Measurements from ENCODE around the gene SUSD4.
"Not testable (repeated sequence)": the region's sequence is repeated elsewhere in the genome, so short reads cannot be mapped to it uniquely, and the experiment has no call there.

Gene SUSD4, protein sequence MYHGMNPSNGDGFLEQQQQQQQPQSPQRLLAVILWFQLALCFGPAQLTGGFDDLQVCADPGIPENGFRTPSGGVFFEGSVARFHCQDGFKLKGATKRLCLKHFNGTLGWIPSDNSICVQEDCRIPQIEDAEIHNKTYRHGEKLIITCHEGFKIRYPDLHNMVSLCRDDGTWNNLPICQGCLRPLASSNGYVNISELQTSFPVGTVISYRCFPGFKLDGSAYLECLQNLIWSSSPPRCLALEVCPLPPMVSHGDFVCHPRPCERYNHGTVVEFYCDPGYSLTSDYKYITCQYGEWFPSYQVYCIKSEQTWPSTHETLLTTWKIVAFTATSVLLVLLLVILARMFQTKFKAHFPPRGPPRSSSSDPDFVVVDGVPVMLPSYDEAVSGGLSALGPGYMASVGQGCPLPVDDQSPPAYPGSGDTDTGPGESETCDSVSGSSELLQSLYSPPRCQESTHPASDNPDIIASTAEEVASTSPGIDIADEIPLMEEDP

DNA sequence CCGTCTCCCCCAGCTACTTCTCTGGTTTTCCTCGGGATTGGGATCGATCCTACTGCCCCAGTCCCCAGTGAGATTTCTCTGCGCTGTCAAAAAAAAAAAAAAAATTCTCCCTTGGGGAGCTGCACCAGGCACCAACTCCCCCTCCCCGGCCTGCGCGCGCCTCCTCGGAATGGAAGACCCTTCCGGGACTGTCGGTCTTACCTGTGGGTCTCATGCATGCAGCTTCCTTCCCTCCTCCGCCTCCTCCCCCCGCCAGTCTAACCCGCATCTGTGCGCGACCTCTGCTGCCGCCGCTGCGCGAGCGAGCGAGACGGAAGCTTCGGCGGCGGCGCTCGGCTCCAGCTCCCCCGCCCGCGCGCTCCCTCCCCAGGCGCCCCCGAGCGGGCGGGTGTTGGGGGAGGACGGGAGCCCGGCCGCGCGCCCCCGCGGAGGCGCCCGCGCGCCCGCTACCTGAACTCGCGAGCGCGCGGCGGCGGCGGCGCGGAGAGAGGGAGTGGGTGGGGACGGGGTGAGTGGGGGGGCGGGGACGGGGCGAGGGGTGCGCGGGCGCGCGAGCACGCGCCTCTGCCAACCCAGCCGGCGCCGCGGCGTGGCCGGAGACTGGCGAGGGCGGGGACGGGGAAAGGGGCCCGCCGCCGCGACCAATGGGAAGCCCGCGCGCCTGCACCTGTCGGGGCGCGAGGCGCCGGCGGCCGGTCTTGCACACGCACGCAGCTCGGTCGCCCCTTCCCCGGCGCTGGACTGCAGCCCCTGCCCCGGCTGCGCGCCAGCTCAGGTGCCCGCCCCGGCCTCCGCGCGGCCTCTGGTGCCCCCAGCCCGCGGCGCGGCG lies at the start of gene SUSD4:
SUSD4 (minus strand) TSS at position 321 of the 829 bp plus-strand sequence. CDS start 751 bp downstream, outside the sequence.
- DNase-seq = peak; percentile 38 to 49

DNA sequence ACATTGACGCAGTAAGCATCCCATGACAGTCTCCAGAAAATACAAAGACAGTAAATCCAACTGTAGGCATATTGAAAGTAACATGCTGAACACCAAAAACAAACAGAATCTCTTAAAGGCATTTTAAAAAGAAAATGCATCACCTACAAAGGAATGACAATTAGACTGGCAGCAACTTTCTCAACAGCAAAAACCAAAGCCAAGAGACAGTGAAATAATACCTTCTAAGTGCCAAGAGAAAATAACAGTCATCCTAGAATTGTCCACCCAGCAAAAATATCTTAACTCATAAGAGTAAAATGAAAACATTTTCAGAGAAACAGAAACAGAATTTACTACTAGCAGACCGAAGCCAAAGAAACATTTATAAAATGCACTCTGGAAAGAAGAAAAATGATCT lies 49.2 kb upstream of the SUSD4 start:
- DNase-seq = no peak

DNA sequence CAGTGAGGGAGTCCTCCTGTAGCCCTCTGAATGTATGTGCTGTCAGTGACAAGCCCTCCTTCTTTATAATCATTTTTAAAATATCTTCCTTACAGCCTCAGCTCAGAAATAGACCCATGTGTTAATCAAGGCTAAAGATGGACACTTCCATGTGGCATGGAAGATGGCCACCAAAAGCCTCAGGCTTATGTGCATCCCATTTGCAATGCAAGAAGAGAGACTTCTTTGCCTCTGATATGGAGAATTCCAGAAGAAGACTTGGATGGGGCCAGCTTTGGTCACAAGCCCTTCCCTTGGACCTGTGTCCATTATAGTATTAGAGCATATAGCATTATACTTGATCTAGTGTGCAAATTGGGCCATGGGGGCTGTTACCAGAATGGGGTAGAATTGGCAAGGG lies 47.7 kb upstream of the SUSD4 start:
- DNase-seq = no peak

DNA sequence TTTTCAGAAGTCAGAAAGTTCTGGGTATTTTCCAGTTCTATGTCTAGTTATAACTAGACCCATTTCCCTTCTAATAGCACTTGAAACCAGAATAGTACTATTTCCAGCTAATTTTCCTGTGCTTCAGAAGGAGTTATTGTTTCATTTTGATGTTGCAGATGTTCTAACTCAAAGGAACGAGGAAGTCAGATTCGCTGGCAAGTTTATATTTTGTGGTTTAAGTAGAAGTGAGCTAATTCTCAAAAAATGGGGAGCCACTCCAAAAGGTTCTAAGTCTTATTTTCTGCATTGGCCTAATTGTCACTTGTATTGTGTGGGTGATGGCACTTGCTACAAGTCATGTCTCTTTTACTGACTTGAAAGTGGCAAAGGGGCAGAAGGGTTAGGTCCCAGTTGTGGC lies 47.3 kb upstream of the SUSD4 start:
- DNase-seq = no peak

DNA sequence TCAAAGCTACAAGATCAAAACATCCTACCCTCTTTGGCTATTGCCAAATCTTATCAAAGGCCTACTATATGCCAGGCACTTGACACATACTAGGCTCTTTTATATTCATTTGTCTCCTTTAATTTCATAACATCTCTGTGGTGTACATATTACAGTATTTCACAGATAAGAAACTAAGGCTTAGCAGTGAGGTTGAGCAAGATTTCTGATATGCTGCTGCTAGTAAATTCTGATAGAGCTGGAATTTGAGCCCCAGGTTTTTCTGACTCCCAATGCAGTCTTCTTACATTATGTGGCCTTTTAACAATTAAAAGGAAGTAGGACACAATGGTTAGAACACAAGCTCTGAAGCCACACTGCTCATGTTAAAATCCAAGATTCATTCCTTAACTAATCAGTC lies 46.1 kb upstream of the SUSD4 start:
- DNase-seq = no peak

DNA sequence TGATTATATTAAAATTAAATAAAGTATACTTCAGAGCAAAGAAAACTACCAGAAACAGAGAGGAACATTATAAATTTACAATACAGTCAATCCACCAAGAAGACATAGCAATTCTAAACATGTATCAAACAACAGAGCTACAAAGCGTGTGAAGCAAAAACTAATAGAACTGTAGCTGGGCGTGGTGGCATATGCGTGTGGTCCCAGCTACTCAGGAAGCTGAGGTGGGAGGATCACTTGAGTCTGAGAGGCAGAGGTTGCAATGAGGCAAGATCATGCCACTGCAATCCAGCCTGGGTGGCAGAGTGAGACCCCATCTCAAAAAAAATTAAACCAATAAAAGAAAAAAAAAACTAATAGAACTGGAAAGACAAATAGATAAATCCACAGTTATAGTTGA lies 41.5 kb upstream of the SUSD4 start:
- no peak for DNase-seq

DNA sequence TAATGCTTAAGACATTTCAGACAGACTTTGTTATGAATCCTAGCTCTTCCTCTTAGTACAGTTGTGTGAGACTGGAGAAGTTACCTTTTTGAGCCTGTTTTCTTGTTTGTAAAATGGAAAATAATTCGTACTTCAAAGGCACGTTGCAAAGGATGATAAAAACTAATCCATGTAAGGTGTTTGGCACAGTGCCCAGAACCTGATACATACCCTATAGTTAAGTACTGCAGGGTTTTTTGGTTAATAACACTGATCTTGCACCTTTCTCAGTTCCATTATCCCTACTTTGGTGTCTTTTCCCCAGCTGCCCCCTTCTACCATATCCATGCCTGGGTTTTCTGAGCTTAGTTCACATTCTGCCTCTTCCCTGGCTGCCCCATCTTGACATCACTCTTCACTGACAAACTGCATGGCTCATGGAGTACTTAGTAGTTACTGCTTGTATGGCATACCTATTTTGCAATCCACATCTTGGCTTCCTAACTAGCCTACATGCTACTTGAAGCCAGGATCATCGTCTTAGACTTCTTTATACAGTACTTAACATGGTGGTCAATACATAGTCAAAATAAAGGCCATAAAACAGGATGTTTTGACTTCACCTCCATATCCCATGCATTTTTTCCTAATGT lies 39.3 kb upstream of the SUSD4 start:
- DNase-seq = no peak

DNA sequence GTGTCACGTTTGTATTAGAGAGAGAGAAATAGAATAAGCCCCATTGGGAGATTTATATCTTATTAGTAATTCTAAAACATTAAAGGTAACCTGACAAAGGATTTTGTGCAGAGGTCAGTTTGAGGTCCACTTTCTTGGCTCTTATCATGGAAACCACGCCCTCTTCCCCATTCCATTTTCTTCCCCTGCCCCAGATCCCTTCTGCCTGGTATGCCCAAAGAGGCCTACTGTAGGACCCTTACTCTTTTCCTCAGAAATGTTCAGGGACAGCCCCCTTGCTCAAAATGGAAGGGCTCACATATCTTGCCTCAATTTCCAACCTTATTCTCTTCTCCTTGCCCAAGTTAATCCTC lies 38.8 kb upstream of the SUSD4 start:
- DNase-seq = no peak

DNA sequence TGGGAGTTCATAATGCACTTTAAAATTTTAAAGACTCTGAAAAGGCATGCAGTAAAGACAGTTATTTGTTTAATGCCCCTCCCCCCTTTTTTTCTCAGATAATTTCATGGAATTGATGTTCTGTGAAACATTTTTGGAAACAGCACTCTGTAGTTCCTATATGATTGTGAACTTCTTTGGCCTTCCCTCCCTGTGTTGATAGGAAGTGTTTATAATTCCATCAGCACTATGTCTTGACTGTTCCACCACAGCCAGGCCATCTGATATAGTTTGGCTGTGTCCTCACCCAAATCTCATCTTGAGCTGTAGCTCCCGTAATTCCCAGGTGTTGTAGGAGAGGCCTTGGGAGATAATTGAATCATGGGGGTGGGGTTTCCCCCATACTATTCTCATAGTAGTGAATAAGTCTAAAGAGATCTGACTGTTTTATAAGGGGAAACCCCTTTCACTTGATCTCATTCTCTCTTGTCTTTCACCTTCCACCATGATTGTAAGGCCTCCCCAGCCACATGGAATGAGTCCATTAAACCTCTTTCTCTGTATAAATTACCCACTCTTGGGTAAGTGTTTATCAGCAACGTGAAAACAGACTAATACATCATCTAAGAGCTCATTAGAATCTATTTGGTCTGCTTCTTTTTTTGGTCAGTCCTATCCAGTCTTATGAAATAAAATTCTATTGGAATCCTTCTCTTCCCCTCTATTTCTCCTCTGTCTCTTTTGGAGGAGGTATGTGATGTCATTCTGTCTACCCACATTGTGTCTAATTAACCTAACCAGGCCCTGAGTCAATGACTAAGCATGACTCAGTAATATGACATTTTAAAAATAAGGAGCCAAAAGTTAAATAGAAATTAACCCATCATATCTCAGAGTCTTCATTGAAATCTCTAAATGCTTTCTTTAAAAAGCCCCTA lies 38.2 kb upstream of the SUSD4 start:
- DNase-seq = no peak

DNA sequence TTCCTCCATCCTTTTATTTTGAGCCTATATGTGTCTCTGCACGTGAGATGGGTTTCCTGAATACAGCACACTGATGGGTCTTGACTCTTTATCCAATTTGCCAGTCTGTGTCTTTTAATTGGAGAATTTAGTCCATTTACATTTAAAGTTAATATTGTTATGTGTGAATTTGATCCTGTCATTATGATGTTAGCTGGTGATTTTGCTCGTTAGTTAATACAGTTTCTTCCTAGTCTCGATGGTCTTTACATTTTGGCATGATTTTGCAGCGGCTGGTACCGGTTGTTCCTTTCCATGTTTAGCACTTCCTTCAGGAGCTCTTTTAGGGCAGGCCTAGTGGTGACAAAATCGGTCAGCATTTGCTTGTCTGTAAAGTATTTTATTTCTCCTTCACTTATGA lies 35.4 kb upstream of the SUSD4 start:
- not testable (repeated sequence) for DNase-seq

DNA sequence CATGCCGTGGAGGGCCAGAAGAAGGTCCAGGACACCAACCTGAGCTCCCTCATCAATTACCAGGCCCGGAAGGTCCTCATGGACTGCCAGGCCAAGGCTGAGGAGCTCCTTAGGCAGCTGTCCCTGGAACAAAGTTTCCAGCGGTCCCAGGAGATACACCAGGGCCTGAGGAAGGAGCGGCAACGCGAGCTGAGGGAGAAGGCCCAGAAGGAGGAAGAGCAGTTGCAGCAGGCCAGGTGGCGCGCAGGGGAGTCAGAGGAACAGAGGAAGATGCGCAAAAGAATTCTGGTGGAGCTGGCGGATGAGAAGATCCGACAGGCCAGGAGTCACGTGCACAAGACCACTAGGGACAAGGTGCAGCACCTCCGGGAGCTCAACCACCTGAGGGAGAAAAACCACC lies 30.7 kb upstream of the SUSD4 start:
- no peak for DNase-seq

DNA sequence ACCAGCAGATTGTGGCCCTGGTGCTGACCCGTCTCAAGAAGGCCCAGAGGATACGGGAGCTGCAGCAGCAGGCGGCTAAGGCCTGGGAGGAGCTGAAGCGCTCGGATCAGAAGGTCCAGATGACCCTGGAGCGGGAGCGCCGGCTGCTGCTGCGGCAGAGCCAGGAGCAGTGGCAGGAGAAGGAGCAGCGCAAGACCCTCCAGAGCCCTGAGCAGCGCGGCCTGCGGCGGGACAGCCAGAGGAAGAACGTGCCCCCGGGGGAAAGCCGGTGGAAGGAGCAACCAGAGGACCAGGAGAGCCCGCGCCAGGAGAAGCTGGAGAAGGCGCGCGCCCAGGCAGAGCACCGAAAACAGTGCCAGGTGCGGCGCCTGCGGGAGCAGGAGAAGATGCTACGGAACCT lies 30.3 kb upstream of the SUSD4 start:
- no peak for DNase-seq

DNA sequence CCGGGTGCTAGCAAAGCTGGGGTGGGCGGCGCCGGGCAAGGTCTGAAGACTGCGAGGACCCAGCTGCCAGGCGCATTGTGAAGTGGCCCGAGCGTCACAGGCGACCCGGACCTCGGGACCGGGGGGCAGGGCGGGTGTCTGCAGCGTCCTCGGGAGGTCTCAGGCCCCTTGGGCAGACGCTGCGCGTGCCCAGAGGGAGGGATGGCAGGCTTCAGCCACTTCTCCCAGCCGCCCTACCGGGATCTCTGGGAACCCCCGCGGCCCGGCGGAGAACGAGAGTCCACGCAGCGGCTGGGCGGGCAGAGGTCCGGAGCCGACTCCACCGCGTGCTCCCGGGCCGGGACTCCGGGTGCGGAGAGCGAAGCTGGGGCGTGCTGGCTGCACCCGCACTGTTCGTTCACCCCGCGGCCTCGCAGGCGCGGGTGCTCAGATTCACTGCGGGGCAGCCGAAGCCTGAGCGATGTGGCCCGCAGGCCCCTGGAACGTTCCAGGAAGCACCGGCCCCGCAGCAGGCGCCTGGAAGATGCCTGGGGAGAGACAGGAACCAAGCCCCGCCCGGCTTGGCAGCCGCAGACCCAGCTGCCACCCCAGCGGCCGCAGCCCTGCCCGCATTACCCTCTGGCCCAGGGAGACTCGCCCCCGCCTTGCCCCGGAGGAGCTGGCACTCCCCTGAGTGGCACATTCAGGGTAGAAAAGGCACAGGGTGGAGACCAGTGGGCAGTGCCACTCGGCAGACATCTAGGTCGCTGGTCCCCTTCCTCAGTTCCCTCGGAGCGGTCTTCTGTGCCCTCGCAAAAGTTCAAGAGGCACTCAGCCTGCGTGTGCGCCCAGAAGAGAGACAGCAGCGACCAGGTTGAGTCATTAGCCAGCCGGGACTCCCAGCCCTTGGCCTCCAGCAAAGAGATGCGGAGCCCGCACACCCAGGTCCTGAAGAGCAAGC lies 29.6 kb upstream of the SUSD4 start, which contains the start of gene CCDC185:
CCDC185 (plus strand) TSS at position 141 of the 940 bp plus-strand sequence; CDS start at position 202, 61 bp downstream.
- DNase-seq = no peak

DNA sequence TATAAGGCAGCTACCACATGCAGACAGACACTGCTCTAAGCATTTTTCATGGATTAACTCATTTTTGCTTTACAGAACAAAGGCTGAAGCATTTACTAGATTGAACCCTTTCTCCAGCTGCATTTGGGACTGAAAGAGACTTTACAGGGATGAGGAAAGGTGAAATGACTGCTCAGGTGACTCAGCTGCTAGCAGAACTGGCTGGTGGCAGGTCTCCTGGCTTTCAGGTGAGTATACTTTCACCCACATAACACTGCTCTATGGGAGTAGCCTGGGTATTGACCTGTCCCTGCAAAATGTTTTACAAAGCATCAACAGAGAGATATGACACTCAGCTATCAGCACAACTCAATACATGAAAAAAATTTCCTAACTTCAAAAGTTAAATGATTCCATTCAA lies 26.6 kb upstream of the SUSD4 start:
- no peak for DNase-seq

DNA sequence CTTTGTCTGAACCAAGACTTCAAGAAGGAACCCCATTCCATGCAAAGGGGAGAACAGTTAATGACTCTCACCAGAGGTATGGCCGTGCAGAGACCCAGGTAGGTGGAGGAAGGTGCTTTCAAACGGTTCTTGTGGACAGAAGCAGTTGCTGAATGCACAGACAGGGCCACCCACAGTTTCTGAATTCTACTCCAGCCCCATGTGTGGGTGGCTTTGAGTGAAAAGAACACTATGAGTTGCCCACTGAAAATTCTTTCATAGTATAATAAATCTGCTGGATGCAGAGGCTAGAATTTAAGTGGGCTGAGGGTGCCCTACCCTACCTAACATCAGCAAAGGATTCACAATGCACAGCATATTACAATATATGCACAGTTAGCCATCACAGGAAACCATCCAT lies 22.0 kb upstream of the SUSD4 start:
- DNase-seq = no peak

DNA sequence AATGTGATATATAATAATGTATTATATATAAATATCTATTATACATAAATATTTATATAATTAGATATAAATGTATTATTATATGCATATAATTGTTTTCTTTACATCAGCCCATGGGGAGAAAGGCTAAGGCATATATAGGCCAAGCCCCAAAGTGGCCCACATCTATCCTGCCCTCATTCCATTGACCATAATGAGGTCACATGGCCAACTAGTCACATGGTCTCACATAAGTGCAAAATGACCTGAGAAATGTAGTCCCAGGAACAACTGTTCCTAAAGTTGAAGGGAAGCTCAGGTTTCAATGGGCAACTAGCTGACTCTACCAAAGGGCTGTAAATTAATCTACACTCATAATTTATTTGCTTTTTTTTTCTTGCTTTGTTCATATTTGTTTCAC lies 14.8 kb upstream of the SUSD4 start:
- DNase-seq = no peak

DNA sequence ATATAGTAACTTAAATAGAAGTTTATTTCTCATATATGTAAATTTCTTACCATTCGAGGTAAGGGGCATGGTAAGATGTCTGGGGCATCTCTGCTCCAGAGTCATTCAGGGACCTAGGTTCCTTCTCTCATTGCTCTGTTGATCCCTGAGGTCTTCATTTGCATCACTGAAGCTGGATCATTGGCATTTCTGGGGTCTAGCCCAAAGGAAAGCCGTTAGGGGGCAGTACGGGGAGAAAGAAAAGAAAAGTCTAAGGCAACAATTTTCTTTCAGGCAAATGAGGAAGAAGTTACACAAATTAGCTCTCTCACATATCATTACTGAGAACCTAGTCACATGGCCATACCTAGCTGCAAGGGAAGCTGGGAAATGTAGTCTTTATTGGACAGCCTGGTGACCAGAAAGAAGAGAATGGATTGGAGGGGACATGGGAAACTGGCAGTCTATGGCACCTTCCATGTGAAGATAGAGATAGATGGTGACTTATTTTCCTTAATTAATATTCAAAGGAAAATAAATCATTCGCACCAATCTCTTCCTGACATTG lies 10.2 kb upstream of the SUSD4 start:
- DNase-seq = no peak

DNA sequence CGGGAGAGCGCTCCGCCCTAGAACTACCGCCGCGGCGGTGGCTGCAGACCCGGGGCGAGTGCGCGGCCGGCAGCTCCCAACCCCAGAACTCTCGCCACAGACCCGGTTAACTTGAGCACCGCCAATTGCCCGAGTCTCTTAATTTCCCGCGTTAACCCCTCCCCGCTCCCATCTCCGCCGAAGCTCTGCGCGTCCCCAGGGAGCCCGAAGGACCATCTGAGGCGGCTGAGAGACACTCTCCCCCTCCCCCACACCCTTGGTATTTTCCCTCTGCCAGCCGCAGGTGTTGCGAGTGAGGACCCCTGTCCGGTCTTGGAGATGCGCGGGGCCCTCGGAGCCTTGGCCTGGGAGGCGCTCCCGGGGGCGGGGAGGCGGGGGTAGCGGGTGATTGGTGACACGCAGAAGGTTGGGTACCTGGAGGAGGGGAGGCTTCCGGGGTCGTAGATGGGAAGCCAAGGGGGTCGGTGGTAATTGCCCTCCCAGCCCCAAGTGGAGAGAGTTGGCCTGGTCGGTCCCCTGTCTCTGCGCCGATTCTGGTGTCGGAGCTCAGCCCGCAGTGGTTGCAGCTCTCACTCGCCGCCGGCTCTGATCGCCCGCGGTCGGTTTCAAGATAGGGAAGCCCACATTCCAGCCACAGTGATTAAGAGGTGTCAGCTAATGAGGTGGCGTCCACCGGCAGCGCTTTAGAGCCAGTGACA lies 858 bp upstream of the SUSD4 start:
- no peak for DNase-seq

DNA sequence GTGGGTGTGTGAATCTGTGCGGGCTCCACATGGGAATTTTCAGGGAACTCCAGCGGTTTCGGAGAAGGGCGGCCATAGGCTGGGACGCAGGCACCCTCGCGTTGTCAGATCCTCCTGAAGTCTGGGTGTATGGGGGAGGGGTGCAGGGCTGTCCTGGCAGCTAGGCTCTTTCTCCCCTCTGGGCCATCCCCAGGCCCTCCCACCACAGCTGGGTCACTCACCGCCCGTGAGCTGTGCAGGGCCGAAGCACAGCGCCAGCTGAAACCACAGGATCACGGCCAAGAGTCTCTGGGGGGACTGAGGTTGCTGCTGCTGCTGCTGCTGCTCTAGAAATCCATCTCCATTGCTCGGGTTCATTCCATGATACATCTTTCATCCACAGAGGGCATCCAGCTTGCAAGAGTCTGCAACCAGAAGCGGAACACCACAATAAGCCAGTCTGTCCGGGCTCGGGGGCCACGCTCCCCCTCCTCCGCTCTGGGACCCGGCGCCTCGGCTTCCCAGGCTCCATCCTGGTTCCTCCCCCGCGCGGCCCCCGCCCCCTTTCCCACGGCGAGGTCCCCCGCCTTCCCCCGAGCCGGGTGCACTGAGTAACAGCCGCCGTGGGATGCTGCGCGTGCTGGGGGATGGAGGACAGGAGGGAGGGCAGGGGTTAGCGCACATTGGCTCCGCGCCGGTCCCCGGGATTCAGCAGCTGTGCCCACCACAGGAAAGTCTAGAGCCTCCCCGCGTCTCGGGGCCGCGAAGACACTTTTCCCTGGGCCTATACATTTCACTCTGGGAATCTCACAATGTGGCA lies 720 bp downstream of the SUSD4 start:
- peak in 1 of 2 donors; percentile 38 for DNase-seq

All from hippocampal formation (tissue), 2 donors.